Jurkat, Clone E6-1 (cell line): ENCODE data around the gene ZNF512.

ENCODE experiments used
- DNase-seq: peaks from one replicate; pipeline ENCODE4 v3.0.0-alpha.2; 2011; ENCODE audit warnings: low read depth, low spot score
- H3K4me3 ChIP-seq: 2 replicates; pipeline ENCODE4 v1.5.1; 2011; ENCODE audit warnings: mild to moderate bottlenecking, low read length, control low read depth, moderate library complexity

Gene ZNF512

GRCh38 chr2:27663285-27664153, 80.7 kb downstream of the ZNF512 start, which contains the start of the genes SLC4A1AP and SUPT7L:
SLC4A1AP (plus strand) TSS chr2:27663889; CDS start chr2:27663915, 26 bp downstream.
SUPT7L (minus strand) TSS chr2:27663614; CDS start chr2:27662192, 1,422 bp downstream.
- peak; percentile 86 for DNase-seq
- H3K4me3 ChIP-seq = peak within 1 kb of the TSS; percentile 95

GRCh38 chr2:27664154-27664574, 81.3 kb downstream of the ZNF512 start:
- DNase-seq = no peak
- H3K4me3 ChIP-seq = peak overlapping the region; percentile 95

- peak overlapping the region; percentile 95 for H3K4me3 ChIP-seq
- no peak for DNase-seq
These were observed 82.0 kb downstream of the ZNF512 start for GRCh38 chr2:27664622-27665363.

GRCh38 chr2:27667446-27667845, 84.6 kb downstream of the ZNF512 start:
- DNase-seq = no peak
- no peak overlapping the region for H3K4me3 ChIP-seq

- no peak overlapping the region for H3K4me3 ChIP-seq
- no peak for DNase-seq
These were observed 88.4 kb downstream of the ZNF512 start for GRCh38 chr2:27671235-27671634.
